ENCODE data around the gene FKBP6. TPM values are rescaled to one million over a fixed set of nuclear protein-coding genes. Genes with fewer than 3 reads are reported as not detected.
A peak's percentile ranks its signal among the peaks of the same experiment; 100 is the strongest.
"Not testable (repeated sequence)": the region's sequence is repeated elsewhere in the genome, so short reads cannot be mapped to it uniquely, and the experiment has no call there.

The FKBP6 gene
- total RNA-seq, 1 donor from 2014 or later = not detected

DNA sequence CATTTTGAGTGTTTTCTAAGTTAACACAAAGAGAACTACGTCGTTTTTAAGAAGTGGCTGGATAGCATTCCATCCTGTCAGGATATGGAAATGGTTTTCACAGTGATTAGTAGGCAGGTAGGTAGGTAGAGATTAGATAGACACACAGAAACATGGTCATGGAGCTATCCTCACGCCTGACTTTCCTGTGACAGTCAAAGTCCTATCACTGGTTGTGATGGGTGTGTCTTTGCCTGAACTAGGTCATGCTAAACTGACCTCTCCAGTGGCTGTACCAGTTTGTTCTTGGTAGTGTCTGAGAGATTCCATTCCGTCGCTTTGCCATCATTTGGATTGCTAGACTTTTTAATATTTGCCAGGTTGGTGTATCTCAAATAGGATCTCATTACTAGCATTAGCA is 28.2 kb downstream of the FKBP6 start:
- peaks cover 6% of the 10 kb centered on the region for H3K27me3 Mint-ChIP-seq (ENCODE audit: low read depth)
- H3K27ac Mint-ChIP-seq (ENCODE audit: unreplicated experiment) = no peak overlapping the region
- peaks cover 21% of the 10 kb centered on the region for H3K4me1 Mint-ChIP-seq (ENCODE audit: low read depth)
- DNase-seq (ENCODE audit: low spot score) = no peak
- TF ChIP-seq, protein P1, sequence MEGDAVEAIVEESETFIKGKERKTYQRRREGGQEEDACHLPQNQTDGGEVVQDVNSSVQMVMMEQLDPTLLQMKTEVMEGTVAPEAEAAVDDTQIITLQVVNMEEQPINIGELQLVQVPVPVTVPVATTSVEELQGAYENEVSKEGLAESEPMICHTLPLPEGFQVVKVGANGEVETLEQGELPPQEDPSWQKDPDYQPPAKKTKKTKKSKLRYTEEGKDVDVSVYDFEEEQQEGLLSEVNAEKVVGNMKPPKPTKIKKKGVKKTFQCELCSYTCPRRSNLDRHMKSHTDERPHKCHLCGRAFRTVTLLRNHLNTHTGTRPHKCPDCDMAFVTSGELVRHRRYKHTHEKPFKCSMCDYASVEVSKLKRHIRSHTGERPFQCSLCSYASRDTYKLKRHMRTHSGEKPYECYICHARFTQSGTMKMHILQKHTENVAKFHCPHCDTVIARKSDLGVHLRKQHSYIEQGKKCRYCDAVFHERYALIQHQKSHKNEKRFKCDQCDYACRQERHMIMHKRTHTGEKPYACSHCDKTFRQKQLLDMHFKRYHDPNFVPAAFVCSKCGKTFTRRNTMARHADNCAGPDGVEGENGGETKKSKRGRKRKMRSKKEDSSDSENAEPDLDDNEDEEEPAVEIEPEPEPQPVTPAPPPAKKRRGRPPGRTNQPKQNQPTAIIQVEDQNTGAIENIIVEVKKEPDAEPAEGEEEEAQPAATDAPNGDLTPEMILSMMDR (IDR thresholded peaks at IDR 0.05) = no peak
- no peak overlapping the region for H3K4me3 Mint-ChIP-seq (ENCODE audit: unreplicated experiment)
- H3K36me3 Mint-ChIP-seq (ENCODE audit: low read depth) = peaks cover 3% of the 10 kb centered on the region
- H3K9me3 Mint-ChIP-seq (ENCODE audit: low read depth) = peaks cover 7% of the 10 kb centered on the region

DNA sequence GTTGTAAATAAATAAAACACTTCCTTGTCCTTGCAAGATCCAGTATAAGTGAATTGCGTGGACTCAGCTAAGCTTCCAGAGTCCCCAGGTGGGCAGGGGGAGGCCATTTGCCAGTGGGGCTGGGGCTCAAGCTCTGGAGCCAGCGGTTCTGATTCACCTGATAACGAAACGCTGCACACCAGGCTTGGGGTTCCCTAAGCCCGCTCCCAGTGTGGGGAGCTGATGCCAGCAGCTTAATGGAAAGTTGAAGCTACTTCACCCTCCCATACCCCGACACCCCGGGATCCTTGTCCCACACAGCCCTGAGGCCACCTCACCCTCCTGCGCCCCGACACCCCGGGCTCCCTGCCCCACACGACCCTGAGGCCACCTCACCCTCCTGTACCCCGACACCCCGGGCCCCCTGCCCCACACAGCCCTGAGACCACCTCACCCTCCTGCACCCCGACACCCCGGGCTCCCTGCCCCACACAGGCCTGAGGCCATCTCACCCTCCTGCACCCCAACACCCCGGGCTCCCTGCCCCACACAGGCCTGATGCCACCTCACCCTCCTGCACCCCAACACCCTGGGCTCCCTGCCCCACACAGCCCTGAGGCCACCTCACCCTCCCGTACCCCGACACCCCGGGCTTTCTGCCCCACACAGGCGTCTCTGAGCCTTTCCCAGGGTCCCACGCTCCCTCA is 30.8 kb downstream of the FKBP6 start:
- Mint-ChIP-seq H3K27ac (ENCODE audit: unreplicated experiment) (peak overlapping the region; percentile 68), H3K9me3 (ENCODE audit: low read depth) (no peaks in the 10 kb centered on the region), H3K27me3 (ENCODE audit: low read depth) (peaks cover 11% of the 10 kb centered on the region), H3K4me1 (ENCODE audit: low read depth) (peaks cover 14% of the 10 kb centered on the region), H3K4me3 (ENCODE audit: unreplicated experiment) (peak overlapping the region; percentile 63), H3K36me3 (ENCODE audit: low read depth) (no peaks in the 10 kb centered on the region)
- TF ChIP-seq, protein P1 (IDR thresholded peaks at IDR 0.05) = no peak
- peak; percentile 72 for DNase-seq (ENCODE audit: low spot score)

DNA sequence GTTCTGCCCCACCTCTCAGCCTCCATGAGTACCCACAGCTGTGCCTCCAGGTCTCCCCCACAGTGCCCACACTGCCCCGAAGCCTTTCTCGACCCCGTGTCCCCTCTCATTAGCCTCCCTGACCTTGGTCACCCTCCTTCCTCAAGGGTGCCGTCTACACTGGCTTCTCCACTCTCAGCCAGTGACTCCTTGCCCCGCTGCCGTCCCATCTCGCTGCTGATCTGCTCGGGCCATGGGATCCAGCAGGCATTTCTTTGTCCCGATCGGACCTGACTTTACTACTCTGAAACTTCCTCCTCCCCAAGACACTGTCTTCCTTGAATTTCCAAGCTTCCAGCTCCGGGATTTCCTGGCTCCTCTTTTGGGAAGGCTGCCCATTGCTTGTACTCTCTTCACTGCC is 31.3 kb downstream of the FKBP6 start:
- DNase-seq (ENCODE audit: low spot score) = no peak
- peaks cover 14% of the 10 kb centered on the region for H3K4me1 Mint-ChIP-seq (ENCODE audit: low read depth)
- no peak overlapping the region for H3K4me3 Mint-ChIP-seq (ENCODE audit: unreplicated experiment)
- no peaks in the 10 kb centered on the region for H3K9me3 Mint-ChIP-seq (ENCODE audit: low read depth)
- peak overlapping the region; percentile 32 for H3K27ac Mint-ChIP-seq (ENCODE audit: unreplicated experiment)
- no peaks in the 10 kb centered on the region for H3K36me3 Mint-ChIP-seq (ENCODE audit: low read depth)
- H3K27me3 Mint-ChIP-seq (ENCODE audit: low read depth) = peaks cover 11% of the 10 kb centered on the region
- TF ChIP-seq, protein P1 (IDR thresholded peaks at IDR 0.05) = no peak

DNA sequence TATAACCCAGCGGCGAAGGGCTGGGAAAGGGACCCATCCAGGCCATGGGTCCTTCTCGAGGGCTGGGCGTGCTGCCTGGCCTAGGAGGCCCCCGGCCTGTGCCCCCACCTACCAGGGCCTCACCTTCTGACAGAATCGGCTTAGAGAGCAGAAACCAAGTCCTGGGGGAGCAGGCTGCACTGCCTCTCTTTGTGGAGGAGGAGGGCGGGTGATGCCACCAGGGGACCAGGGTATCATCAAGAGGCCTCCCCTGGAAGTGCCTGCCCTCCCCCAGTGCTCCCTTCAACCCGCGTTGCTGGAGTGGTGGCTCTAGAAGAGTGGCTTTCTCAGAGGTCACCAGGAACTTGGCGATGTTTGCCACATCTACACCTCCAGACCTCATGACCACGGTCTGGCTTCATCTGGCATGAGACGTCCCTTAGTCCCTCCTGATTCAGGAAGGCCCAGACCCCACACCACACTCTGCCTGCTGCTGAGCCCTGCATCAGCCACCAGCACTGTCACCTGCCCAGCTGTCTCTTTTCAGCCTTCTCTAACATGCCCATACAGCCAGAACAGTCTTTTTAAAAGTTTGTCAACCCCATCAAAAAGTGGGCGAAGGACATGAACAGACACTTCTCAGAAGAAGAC is 31.9 kb downstream of the FKBP6 start:
- no peak overlapping the region for H3K27ac Mint-ChIP-seq (ENCODE audit: unreplicated experiment)
- H3K4me3 Mint-ChIP-seq (ENCODE audit: unreplicated experiment) = no peak overlapping the region
- peaks cover 14% of the 10 kb centered on the region for H3K4me1 Mint-ChIP-seq (ENCODE audit: low read depth)
- DNase-seq (ENCODE audit: low spot score) = peak; percentile 54
- no peaks in the 10 kb centered on the region for H3K9me3 Mint-ChIP-seq (ENCODE audit: low read depth)
- H3K27me3 Mint-ChIP-seq (ENCODE audit: low read depth) = peaks cover 10% of the 10 kb centered on the region
- TF ChIP-seq, protein P1 (IDR thresholded peaks at IDR 0.05) = no peak
- H3K36me3 Mint-ChIP-seq (ENCODE audit: low read depth) = no peaks in the 10 kb centered on the region

DNA sequence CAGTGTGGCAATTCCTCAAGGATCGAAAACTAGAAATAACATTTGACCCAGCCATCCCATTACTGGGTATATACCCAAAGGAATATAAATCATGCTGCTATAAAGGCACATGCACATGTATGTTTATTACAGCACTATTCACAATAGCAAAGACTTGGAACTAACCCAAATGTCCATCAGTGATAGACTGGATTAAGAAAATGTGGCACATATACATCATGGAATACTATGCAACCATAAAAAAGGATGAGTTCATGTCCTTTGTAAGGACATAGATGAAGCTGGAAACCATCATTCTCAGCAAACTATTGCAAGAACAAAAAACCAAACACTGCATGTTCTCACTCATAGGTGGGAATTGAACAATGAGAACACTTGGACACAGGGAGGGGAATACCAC is 32.6 kb downstream of the FKBP6 start:
- H3K27ac Mint-ChIP-seq (ENCODE audit: unreplicated experiment); H3K36me3 Mint-ChIP-seq (ENCODE audit: low read depth); DNase-seq (ENCODE audit: low spot score); H3K4me3 Mint-ChIP-seq (ENCODE audit: unreplicated experiment); H3K27me3 Mint-ChIP-seq (ENCODE audit: low read depth); H3K9me3 Mint-ChIP-seq (ENCODE audit: low read depth): not testable (repeated sequence)
- peaks cover 14% of the 10 kb centered on the region for H3K4me1 Mint-ChIP-seq (ENCODE audit: low read depth)

Data from chondrocyte (in vitro differentiated cells).